Sciatic nerve (tissue), 2 donors: ENCODE data around the gene MACROD2. TPM values are rescaled to one million over a fixed set of nuclear protein-coding genes. Genes with fewer than 3 reads are reported as not detected.

Experiments
- ATAC-seq: fragments of 200-7000 bp; cut with Tn5 transposase; one replicate; pipeline ENCODE4 v1.9.1; 2020; ENCODE audit warnings: mild to moderate bottlenecking, moderate library complexity
- DNase-seq: peaks from one replicate; pipeline ENCODE4 v3.0.0-alpha.2; 2020; ENCODE audit warnings: low spot score
- intact Hi-C: fragments of 100-400 bp; cut with DNase I; formaldehyde crosslinking; loops from one replicate; pipeline ENCODE4 v1.14.2; 2022
- total RNA-seq: library from RNA; stranded (reverse); fragmentation: NEBNext Ultra II Directional; extraction: Animal tissue kit (Norgen Biotek cat#: 25700); gene quantifications from one replicate; pipeline ENCODE4 v1.2.1, GENCODE V29; 2021
- donor health status: DM: no; HTN: no; CAD: no.
- donor health status: DM: no; HTN: no; CAD: no.

The MACROD2 gene
- total RNA-seq, 1 donor from 2014 or later: 13.8 TPM

GRCh38 chr20:14643146-14643545, 647.8 kb downstream of the MACROD2 start:
- DNase-seq (no peak), ATAC-seq (no peak)
- intact Hi-C loops: no loop called here

- intact Hi-C loops: no loop called here
- ATAC-seq (no peak), DNase-seq (no peak)
These were observed 648.2 kb downstream of the MACROD2 start for GRCh38 chr20:14643556-14643955.

GRCh38 chr20:14644306-14645097, 649.2 kb downstream of the MACROD2 start:
- intact Hi-C loops: no loop called here
- ATAC-seq: no peak

GRCh38 chr20:14647016-14647415, 651.7 kb downstream of the MACROD2 start:
- no peak for DNase-seq
- ATAC-seq: no peak
- intact Hi-C loops: no loop called here

More at GRCh38 chr20:14644306-14645097, 649.2 kb downstream of the MACROD2 start:
- no peak for DNase-seq

- no peak for ATAC-seq
- intact Hi-C loops: no loop called here
- DNase-seq: no peak
These were observed 654.3 kb downstream of the MACROD2 start for GRCh38 chr20:14649662-14650061.

- DNase-seq: no peak
- intact Hi-C loops: no loop called here
- no peak for ATAC-seq
These were observed 662.1 kb downstream of the MACROD2 start for GRCh38 chr20:14657266-14658005.

- no peak for ATAC-seq
- DNase-seq: no peak
- intact Hi-C loops: no loop called here
These were observed 668.8 kb downstream of the MACROD2 start for GRCh38 chr20:14664101-14664500.

GRCh38 chr20:14666696-14667095, 671.4 kb downstream of the MACROD2 start:
- DNase-seq: no peak
- ATAC-seq: no peak
- intact Hi-C loops: no loop called here

- intact Hi-C loops: no loop called here
- DNase-seq (no peak), ATAC-seq (no peak)
These were observed 671.9 kb downstream of the MACROD2 start for GRCh38 chr20:14667226-14667625.

- ATAC-seq: no peak
- intact Hi-C loops: no loop called here
These were observed 676.8 kb downstream of the MACROD2 start for GRCh38 chr20:14672066-14672465.

GRCh38 chr20:14673164-14673563, 677.8 kb downstream of the MACROD2 start:
- intact Hi-C loops: no loop called here
- DNase-seq: no peak
- no peak for ATAC-seq

More at GRCh38 chr20:14672066-14672465, 676.8 kb downstream of the MACROD2 start:
- no peak for DNase-seq

- ATAC-seq (no peak), DNase-seq (no peak)
- intact Hi-C loops: no loop called here
These were observed 682.1 kb downstream of the MACROD2 start for GRCh38 chr20:14677455-14677854.

GRCh38 chr20:14685183-14685582, 689.9 kb downstream of the MACROD2 start:
- ATAC-seq: no peak
- no peak for DNase-seq
- intact Hi-C loops: no loop called here

GRCh38 chr20:14687313-14687712, 692.0 kb downstream of the MACROD2 start:
- intact Hi-C loops: no loop called here
- ATAC-seq: no peak
- no peak for DNase-seq

- no peak for DNase-seq
- no peak for ATAC-seq
- intact Hi-C loops: no loop called here
These were observed 692.7 kb downstream of the MACROD2 start for GRCh38 chr20:14688005-14688404.

GRCh38 chr20:14691994-14692393, 696.7 kb downstream of the MACROD2 start:
- no peak for DNase-seq

GRCh38 chr20:14696478-14696877, 701.2 kb downstream of the MACROD2 start:
- DNase-seq (no peak), ATAC-seq (no peak)
- intact Hi-C loops: no loop called here

More at GRCh38 chr20:14691994-14692393, 696.7 kb downstream of the MACROD2 start:
- intact Hi-C loops: no loop called here
- no peak for ATAC-seq

- intact Hi-C loops: no loop called here
- DNase-seq: no peak
- ATAC-seq: no peak
These were observed 701.6 kb downstream of the MACROD2 start for GRCh38 chr20:14696937-14697336.

GRCh38 chr20:14698125-14698524, 702.8 kb downstream of the MACROD2 start:
- intact Hi-C loops: no loop called here
- ATAC-seq (no peak), DNase-seq (no peak)

GRCh38 chr20:14698605-14699373, 703.5 kb downstream of the MACROD2 start:
- DNase-seq: no peak
- no peak for ATAC-seq

More at GRCh38 chr20:14698605-14699373, 703.5 kb downstream of the MACROD2 start:
- intact Hi-C loops: no loop called here
